Stimulated activated CD8-positive, alpha-beta memory T cell treated with anti-CD3 and anti-CD28 coated beads, Interleukin-7, amount 100 ng/mL, for 24 hours (primary cell): Measurements from ENCODE around the gene HOXA5.

Source experiments
- DNase-seq: peaks from one replicate; pipeline ENCODE4 v3.0.0-alpha.2; 2020; ENCODE audit warnings: low read depth

HOXA5 gene

DNA sequence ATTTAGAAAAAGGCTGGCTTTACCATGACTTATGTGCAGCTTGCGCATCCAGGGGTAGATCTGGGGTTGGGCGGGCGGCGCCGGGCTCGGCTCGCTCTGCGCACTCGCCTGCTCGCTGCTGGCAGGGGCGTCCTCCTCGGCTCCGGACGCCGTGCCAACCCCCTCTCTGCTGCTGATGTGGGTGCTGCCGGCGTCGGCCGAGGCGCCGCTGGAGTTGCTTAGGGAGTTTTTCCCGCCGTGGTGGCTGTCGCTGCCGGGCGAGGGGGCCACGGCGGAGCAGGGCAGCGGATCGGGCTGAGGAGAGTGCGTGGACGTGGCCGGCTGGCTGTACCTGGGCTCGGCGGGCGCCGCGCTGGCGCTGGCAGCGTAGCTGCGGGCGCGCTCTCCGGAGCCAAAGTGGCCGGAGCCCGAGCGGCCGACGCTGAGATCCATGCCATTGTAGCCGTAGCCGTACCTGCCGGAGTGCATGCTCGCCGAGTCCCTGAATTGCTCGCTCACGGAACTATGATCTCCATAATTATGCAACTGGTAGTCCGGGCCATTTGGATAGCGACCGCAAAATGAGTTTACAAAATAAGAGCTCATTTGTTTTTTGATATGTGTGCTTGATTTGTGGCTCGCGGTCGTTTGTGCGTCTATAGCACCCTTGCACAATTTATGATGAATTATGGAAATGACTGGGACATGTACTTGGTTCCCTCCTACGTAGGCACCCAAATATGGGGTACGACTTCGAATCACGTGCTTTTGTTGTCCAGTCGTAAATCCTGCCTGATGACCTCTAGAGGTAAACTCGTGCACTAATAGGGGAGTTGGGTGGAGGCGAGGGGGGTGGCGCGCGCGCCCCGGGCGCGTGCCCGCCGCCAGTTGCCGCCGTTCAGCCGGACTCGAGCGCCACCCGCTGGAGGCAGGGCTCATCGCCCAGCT, at the start of gene HOXA5:
TSS of gene HOXA5 (minus strand) at position 659 of the 927 bp plus-strand sequence. CDS start at position 585, 74 bp downstream.
- DNase-seq = no peak

DNA sequence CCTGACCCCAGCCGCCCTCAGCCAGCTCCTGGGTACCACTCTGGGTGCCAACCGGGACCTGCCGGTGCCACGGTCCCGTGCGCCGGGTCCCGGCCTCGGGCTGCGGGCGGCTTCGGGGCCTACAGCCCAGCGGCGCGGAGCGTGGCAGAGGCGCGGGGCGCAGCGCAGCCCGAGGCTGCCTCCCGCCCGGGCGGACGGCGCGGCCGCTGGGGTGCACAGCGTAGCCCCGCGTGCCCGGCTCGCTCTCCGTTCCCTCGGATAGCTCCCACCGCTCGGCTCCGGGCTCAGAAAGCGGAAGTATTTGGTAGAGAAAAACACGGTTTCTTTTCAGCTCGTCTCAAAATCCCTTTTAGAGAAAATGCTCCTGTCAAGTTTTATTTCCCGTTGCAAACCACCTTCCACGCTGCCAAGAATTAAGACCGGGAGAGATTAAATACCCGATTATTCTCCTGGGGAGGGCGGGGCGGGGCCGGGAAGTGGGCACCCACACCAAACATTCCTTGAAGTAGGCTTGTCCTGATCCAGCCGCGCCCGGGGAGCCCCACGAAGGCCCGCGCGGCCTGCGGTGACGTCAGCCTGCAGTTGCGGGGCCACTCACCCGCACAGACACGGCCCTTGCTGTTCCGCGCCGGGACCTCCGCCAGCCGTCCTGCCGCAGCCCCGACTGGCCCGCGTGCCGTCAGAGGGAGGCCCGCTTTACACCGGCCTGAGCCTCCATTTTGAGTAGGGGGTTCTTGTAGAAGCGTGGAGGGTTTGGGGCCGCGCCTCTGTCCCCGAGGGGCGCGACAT, 49.3 kb upstream of the HOXA5 start:
- no peak for DNase-seq

DNA sequence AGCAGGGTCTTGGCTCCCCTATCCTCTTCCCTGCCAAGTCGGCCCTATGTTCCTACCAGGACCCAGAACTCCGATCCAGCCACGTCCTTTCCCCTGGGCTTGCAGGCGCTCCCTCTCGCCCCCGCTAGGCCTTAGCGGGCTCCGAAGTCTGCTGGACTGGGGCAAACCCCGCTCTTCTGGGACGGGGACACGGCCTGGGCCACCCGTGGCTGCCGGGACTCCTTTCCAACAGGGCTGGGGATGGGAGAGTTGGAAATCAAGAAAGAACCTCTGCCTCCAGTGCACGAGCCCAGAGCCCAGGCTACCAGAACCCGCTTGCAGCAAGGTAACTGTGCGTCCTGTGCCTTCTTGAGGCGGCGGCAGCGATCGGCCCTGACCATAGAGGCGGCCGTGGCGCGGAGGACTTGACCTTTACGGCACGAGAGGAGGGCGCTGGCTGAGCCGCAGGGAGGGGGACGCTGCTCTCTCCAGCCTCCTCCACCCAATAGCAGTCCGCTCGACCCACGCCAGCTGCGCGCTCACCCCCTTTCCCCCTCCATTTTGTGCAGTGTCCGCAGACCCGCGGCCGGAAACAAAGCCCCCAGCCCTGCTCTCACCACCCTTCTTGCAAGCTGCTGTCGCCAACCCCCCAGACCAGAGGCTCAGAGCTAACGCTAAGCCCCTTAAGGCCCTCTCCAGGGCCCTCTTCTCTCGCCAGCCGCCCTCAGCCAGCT, 48.5 kb upstream of the HOXA5 start:
- no peak for DNase-seq

GRCh38 chr7:27191161-27191731, 47.8 kb upstream of the HOXA5 start:
- DNase-seq = no peak

DNA sequence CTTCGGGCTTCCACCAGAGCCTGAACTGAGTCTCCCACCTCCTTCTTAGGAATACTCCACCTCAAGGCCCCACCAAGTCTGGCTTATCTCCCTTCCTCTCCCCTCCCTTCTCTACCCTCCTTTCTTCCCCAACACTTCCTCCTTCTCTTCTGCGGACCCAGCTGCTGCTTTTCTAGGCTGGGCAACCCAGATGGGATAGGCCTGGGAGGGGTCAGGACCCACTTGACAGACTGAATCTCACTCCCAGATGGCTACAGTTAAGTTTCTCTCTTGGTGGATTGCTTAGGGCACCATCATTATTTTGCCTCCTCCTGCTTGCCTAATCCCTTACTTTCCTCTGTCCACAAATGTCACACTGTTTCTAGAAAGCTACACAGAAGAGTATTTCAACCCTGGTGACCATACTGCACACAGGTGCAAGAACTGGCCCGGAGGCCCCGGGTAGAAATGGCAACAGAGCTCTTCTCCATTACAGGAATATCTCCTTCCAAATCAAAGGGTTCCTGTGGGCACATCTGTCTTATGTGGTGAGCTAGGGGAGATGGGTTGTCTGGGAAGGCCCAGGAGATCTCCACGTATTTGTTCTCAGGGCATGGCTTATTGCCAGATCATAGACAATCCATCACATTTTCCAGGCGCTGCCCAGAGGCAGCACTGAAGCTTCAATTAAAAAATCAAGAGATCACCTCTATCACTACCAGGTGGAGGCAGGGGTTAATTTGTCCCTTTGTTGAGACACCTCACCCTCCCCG, 46.7 kb upstream of the HOXA5 start:
- no peak for DNase-seq

DNA sequence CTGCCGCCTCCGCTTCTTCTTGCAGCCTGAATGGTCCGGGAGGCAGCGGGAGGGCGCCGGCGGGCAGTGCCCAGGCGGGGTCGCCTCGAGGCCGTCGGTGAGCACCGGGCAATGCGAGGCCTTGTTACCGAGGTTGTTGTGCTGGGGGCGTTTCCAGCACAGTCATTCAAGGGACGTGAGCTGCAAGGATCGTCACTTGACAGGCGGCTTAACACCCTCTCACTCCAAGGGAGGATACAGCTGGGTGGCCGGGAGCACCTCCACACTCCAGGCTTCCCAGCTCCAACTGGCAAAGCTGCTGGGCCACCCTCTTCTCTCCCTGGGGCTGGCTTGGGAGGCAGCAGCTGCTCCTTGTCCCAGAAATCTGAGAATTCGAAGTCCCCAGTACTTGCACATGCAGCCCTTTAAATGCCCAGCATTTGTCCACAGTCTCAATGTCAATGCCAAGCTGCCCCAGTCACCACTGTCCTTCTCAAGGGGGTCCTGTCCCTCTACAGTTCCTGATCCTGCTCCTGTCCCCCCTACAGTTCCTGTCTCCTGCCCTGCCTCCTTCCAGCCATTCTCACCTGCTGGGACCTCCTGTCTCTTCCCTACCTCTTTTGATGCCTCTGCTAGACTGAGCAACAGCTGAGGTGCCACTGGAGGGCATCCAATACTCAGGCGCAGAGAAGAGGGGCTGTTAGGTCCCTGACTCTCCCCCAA, 46.0 kb upstream of the HOXA5 start:
- no peak for DNase-seq

DNA sequence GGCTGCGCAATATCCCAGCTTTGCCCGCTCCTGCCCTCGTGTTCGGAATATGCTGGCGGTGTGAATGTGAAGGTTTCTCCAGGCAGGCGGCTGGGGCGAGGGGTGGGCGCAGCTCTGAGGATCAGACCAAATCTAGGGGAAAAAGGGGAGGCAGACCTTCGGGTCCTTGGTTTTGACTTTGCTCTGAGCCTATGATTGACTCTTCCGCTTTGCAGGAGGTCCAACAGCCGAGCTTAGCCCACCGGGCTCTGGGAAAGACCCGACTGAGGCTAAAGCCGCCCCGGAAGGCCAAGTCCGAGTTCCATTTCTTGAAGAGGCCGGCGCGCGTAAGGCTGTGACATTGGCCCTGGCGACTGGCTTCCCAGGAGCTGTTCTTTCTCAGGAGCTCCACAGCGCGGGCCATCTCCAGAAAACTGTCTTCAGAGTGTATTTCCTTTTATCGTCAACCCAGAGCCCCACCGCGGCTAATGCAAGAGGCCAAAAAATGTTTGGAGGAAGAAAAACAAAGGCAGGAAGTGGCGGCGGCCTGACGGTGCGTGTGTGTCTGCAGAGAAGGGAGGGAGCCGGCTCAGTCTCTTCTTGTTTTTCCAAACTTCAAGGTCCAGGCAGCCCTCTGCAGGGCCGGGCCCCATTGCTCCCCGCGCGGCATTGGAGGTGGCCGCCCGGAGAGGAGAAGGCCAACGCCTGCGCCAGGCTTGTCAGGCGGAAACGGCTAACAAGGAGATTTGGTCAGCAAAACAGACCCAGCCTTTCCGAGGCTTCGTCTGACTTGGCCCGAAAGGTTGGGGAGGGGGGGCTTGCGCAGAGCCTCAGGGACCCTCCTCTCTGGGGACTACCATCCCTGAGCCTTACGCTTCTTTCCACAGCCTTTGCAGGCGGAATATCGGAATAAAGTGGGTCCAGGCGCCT, 45.2 kb upstream of the HOXA5 start:
- no peak for DNase-seq

- no peak for DNase-seq
These were observed 44.2 kb upstream of the HOXA5 start for GRCh38 chr7:27187475-27188385.

GRCh38 chr7:27186668-27187474, 43.4 kb upstream of the HOXA5 start:
- DNase-seq = no peak

GRCh38 chr7:27185854-27186667, 42.6 kb upstream of the HOXA5 start:
- DNase-seq = no peak

DNA sequence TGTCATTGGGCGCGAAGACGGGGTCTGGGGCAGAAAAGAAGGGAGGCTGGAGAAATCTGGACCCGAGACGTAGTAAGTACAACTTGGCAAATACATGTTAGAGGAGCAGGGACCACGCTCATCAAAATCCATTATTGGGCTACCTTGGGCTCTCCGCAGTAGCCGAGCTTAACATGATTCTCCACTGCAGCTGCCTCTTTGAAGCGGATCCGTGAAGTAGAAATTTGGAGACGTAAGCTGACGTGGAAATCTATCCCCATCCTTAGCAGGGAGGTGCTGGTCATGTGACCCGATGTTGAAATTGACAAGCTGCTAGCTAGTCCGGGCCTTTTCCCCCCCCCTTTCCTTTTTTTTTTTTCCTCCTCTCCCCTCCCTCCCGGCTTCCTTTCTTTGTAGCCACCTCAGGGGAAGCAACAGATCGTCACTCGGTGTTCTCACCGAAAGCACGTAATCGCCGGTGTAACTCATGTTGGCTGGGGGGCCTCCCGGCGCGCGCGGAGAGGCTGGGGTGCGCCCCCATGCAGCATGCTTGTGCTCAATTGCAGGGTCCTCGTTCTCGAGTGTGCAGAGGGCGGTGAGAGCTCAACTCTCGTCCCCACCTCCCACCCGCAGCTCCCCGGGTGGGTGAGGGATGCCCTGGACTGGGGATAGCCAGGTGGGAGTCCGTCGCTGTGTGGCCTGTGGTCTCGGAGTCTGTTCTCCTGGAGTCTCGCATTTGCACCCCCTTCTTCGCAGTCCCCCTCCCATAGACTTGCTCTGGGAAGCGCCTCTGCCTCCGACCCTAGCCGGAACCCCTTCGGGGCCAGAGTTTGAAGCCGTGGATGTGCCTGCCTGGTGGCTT, 41.8 kb upstream of the HOXA5 start, which contains the start of gene HOXA11:
TSS of gene HOXA11 (minus strand) at position 220 of the 841 bp plus-strand sequence. CDS start at position 132, 88 bp downstream.
- DNase-seq = no peak

DNA sequence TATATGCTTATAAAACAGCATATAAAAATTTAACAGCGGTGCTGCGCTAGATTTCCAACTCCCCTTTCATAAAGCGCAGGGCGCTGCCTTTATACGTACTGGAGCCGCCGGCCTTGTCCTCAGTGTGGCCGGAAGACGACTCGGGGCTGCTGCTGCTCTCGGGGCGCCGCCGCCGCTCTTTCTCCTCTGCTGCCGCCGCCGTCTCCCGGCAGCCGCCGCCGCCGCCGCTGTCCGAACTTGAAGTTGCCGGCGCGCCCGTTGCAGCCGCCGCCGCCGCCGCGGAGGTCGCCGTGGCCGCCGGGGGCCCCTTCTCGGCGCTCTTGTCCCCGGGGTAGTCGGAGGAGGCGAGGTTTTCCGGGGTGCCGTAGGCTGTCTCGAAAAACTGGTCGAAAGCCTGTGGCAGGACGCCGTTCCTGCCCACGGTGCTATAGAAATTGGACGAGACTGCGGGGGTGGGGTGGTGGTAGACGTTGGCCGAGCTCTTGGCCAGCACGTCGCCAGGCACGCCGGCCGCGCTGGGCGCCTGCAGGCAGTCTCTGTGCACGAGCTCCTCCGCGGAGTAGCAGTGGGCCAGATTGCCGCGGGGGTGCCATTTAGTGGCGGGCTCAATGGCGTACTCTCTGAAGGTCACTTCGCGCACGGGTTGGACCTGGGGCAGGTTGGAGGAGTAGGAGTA, 41.0 kb upstream of the HOXA5 start:
- DNase-seq = no peak

DNA sequence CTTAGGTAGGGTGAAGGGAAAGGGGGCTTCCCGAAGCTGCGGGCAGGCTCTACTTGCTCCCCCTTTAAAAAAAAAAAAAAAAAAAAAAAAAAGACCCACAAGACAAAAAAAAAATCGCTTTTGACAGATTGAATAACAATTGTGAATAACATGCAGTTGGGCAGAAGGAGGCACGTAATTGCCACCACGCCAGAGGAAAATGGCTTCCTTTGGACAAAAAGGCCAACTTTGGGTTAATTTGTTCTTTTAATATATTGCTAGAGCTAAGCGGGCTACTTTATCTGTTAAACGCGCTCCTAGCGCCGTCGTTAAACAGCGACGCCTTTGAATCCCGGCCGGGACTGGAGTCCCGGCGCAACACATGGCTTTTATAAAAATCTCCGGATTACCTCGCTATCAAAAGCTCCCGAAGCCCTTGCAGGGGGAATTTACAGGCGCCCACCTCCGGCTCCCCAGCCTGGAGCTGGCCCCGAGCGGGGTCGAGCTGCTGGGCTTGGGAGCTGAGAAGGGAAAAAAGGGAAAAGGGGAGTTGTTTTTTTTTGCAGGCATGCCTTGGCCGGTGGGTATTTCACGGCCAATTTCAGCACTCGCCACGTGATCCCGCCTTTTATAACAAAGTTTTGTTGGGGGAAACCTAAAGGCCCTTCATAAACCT, 40.3 kb upstream of the HOXA5 start:
- no peak for DNase-seq

DNA sequence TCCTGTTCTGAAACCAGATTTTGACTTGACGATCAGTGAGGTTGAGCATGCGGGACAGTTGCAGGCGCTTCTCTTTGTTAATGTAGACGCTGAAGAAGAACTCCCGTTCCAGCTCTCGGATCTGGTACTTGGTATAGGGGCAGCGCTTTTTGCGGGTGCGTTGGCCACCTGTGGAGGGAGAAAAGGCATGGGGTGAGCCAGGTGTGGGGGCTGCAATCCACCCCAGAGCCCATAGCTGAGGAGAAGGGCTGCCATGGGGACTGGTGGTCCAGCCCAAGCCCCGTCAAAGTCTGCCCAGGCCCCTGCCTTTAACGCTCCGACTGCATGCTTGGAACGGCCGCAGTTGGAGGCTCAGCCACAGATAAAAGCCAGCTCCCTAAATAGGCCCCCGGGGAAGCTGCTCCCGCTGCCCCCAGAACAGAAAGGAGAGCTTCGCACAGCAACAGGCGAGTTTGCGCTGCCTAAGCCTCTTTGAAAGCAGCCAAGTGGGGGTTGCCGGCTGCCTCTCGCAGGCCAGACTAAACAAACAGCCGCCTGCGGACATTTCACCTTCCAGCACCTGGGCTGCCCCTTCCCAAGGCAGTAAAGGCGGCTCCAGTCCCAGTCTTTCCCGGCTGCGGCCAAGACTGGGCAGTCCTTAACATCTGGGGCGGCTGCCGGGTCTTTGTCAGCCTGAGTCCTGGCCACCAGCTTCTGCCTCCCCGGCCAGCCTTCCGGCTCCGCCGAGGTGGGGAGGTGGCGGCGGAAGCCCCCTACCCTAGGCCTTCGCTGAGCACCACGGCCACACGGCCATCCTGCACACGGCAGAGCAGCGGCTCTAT, 39.6 kb upstream of the HOXA5 start:
- DNase-seq = no peak
